Endothelial cell of umbilical vein (primary cell): ENCODE measurements around the gene COL15A1. TPM values are rescaled to one million over a fixed set of nuclear protein-coding genes. Genes with fewer than 3 reads are reported as not detected.
A peak's percentile ranks its signal among the peaks of the same experiment; 100 is the strongest.

Experiments
- BruUV-seq: library from RNA; stranded (reverse); fragments of 400-500 nt; replicated peaks from 2 replicates; lab custom pipeline; 2021; lab: Mats Ljungman, UMichigan
- CTCF ChIA-PET: fragments of 300-600, 350-600 bp; sonication (Branson Sonifier 250); formaldehyde crosslinking; loops from one replicate; lab custom pipeline; 2021; ENCODE audit warnings: antibody characterized with exemption, inconsistent platforms; lab: Charles Lee
- POLR2A ChIA-PET: fragments of 300-600, 350-600 bp; sonication (Branson Sonifier 250); formaldehyde crosslinking; loops from one replicate; lab custom pipeline; 2021; ENCODE audit warnings: antibody characterized with exemption, inconsistent platforms; lab: Charles Lee
- DNase-seq: peaks from one replicate; pipeline ENCODE4 v3.0.0-alpha.2; 2011; ENCODE audit warnings: low read depth, low spot score
- FAIRE-seq: peaks from 2 replicates; lab custom pipeline; 2011; peaks lifted over from hg19 to GRCh38; lab: Jason Lieb, UNC
- H2AFZ ChIP-seq: 2 replicates; pipeline ENCODE4 v1.6.0; 2012; ENCODE audit warnings: low read depth, low read length, control low read depth, inconsistent platforms
- H3K27ac ChIP-seq: 2 replicates; pipeline ENCODE4 v1.5.1; 2011; ENCODE audit warnings: low read depth, mild to moderate bottlenecking, control low read depth, low read length, moderate library complexity; ENCODE audit not compliant: insufficient read depth
- H3K27me3 ChIP-seq, 2 experiments: 2 replicates each; pipeline versions ENCODE4 v1.6.0 to v1.6.1; 2011; ENCODE audit warnings: low read length in 2 of 2, mixed read lengths in 1 of 2; ENCODE audit not compliant: control insufficient read depth in 2 of 2, insufficient read depth in 2 of 2
- H3K36me3 ChIP-seq, 2 experiments: 2 replicates in 1 of 2; 3 replicates in 1 of 2; pipeline ENCODE4 v1.5.1; 2011; ENCODE audit warnings: low read length in 2 of 2, mild to moderate bottlenecking in 1 of 2, moderate library complexity in 1 of 2; ENCODE audit not compliant: control insufficient read depth in 2 of 2, insufficient read depth in 2 of 2; ENCODE audit errors: extremely low read depth in 1 of 2
- H3K4me1 ChIP-seq: 3 replicates; pipeline ENCODE4 v1.5.1; 2011; ENCODE audit warnings: mild to moderate bottlenecking, low read length; ENCODE audit not compliant: control insufficient read depth, insufficient read depth; ENCODE audit errors: extremely low read depth
- H3K4me2 ChIP-seq: 2 replicates; pipeline ENCODE4 v1.6.1; 2011; ENCODE audit warnings: low read length, control low read depth, mixed read lengths; ENCODE audit not compliant: insufficient read depth
- H3K4me3 ChIP-seq, 3 experiments: fragments of 200-600 bp in 1 of 3; sonication (generic), shearing (Covaris generic) in 1 of 3; replicated peaks in 1 of 3; 2 replicates each; pipeline ENCODE4 v1.5.1; 2011 to 2016; ENCODE audit warnings: control low read depth in 3 of 3, low read length in 3 of 3, mild to moderate bottlenecking in 2 of 3, inconsistent platforms in 1 of 3, low read depth in 1 of 3, moderate library complexity in 1 of 3; ENCODE audit not compliant: insufficient read depth in 1 of 3
- H3K79me2 ChIP-seq: 2 replicates; pipeline ENCODE4 v1.6.0; 2012; ENCODE audit warnings: low read length, inconsistent platforms; ENCODE audit not compliant: control insufficient read depth, insufficient read depth
- H3K9ac ChIP-seq: replicated peaks from 2 replicates; pipeline ENCODE3; 2011; ENCODE audit warnings: low read length, control low read depth; ENCODE audit not compliant: insufficient read depth; ENCODE audit errors: extremely low read depth
- H3K9me1 ChIP-seq: replicated peaks from 3 replicates; pipeline ENCODE4 v1.6.0; 2011; ENCODE audit warnings: mild to moderate bottlenecking, low read length; ENCODE audit not compliant: control insufficient read depth, insufficient read depth; ENCODE audit errors: extremely low read depth
- H3K9me3 ChIP-seq: replicated peaks from 2 replicates; pipeline ENCODE4 v1.5.1; 2012; ENCODE audit warnings: low read length, inconsistent platforms; ENCODE audit not compliant: control insufficient read depth, insufficient read depth
- H4K20me1 ChIP-seq: replicated peaks from 2 replicates; pipeline ENCODE3; 2011; ENCODE audit warnings: mild to moderate bottlenecking, low read length; ENCODE audit not compliant: control insufficient read depth, insufficient read depth; ENCODE audit errors: extremely low read depth
- EZH2 ChIP-seq: IDR thresholded peaks from 2 replicates; pipeline ENCODE4 v1.6.1; 2012; ENCODE audit warnings: borderline replicate concordance, low read depth, mild to moderate bottlenecking, moderate library complexity, low read length, inconsistent platforms; ENCODE audit not compliant: severe bottlenecking
- FOS ChIP-seq: IDR thresholded peaks from 2 replicates; pipeline ENCODE4 v1.6.1; 2011; ENCODE audit warnings: mild to moderate bottlenecking, low read length, moderate library complexity, borderline replicate concordance; ENCODE audit not compliant: insufficient read depth
- GATA2 ChIP-seq: IDR thresholded peaks from 2 replicates; pipeline ENCODE4 v1.7.0; 2011; ENCODE audit warnings: low read depth, mild to moderate bottlenecking, moderate library complexity, mixed read lengths, low read length; ENCODE audit not compliant: insufficient read length, insufficient read depth
- JUN ChIP-seq: IDR thresholded peaks from 2 replicates; pipeline ENCODE4 v1.6.1; 2011; ENCODE audit warnings: borderline replicate concordance, low read depth; ENCODE audit not compliant: insufficient read length, insufficient read depth
- MYC ChIP-seq: IDR thresholded peaks from one replicate; pipeline ENCODE4 v1.6.1; 2011; ENCODE audit warnings: mild to moderate bottlenecking, low read depth, low read length
- POLR2A ChIP-seq: IDR thresholded peaks from 2 replicates; pipeline ENCODE4 v1.6.1; 2012; ENCODE audit warnings: low read depth, mild to moderate bottlenecking, control low read depth, low read length
- POLR2AphosphoS5 ChIP-seq: IDR thresholded peaks from 2 replicates; pipeline ENCODE4 v1.6.1; 2012; ENCODE audit warnings: low read depth, mild to moderate bottlenecking, control low read depth, low read length, moderate library complexity; ENCODE audit not compliant: insufficient read depth
- dilution Hi-C: fragments of 300-500 bp; cut with MboI; formaldehyde crosslinking; loops from one replicate; pipeline ENCODE4 v1.15.0; 2019; ENCODE audit warnings: low sequenced_read_pairs; ENCODE audit not compliant: extremely low pct_ligation_motif_present
- intact Hi-C: fragments of 100-400 bp; cut with micrococcal nuclease; formaldehyde crosslinking; loops from one replicate; pipeline ENCODE4 v1.10.0; 2022
- polyA plus RNA-seq, 4 experiments: library from polyadenylated mRNA; depleted of rRNA in 3 of 4; stranded (reverse) in 3 of 4; unstranded in 1 of 4; fragments of >200 nt; gene quantifications; 2 replicates each; pipeline versions ENCODE4 v1.2.1 to v1.2.3, GENCODE V29; 2011 to 2012; ENCODE audit warnings: missing spikeins in 1 of 4
- total RNA-seq: library from RNA; stranded (reverse); gene quantifications from 2 replicates; pipeline ENCODE4 v1.2.3, GENCODE V29; 2021
- TF ChIP-seq, protein P1 (sequence below), 2 donors: IDR thresholded peaks; 1 replicate in 1 of 2; 2 replicates in 1 of 2; pipeline ENCODE4 v1.5.1; 2011; ENCODE audit warnings: low read length in 2 of 2, mild to moderate bottlenecking in 2 of 2, moderate library complexity in 2 of 2, control low read depth in 1 of 2, inconsistent platforms in 1 of 2, low read depth in 1 of 2; ENCODE audit not compliant: insufficient read depth in 1 of 2; ENCODE audit errors: extremely low read depth in 1 of 2
- TF ChIP-seq, protein P2 (sequence below): IDR thresholded peaks from 2 replicates; pipeline ENCODE4 v1.6.1; 2011; ENCODE audit not compliant: insufficient read depth, insufficient read length

Gene COL15A1
- total and polyA plus RNA-seq, 2 donors (not counting 3 experiments of a cell fraction or from before 2014, with no cell fraction given) = not detected

DNA sequence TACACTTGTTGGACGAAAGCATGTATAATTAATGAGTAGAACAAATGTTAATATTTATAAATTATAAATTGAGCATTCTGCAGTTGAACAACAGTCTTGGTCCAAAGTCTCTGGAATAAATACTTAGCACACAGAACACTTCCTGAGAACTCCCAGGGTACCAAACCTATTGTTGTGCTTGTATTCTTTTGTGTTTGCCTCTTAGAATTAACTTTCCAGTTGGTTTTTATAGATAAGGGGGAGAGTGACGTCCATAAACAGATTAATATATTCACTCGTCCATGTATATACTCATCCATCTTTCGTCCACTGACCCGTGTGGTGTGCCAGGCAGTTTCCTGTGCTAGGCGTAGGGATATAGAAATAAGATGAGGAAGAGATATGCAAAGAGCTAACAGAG lies 98.9 kb downstream of the COL15A1 start:
- Histone ChIP-seq H3K27ac (no peak overlapping the region), H3K27me3 (no peaks in the 10 kb centered on the region), H3K79me2 (no peaks in the 10 kb centered on the region), H3K4me2 (no peak overlapping the region), H3K9ac (no peak overlapping the region), H4K20me1 (no peaks in the 10 kb centered on the region), H3K9me3 (no peaks in the 10 kb centered on the region), H3K9me1 (no peaks in the 10 kb centered on the region), H2AFZ (no peak overlapping the region), H3K4me3 (no peak overlapping the region), H3K4me1 (peaks cover 6% of the 10 kb centered on the region), H3K36me3 (no peaks in the 10 kb centered on the region)
- ChIA-PET POLR2A (no interaction called here), CTCF (no interaction called here)
- dilution Hi-C loops = no loop called here
- BruUV-seq = no TSS peak
- DNase-seq (peak; percentile 11), FAIRE-seq (no peak)
- TF ChIP-seq GATA2 = no peak
- TF ChIP-seq, protein P1, sequence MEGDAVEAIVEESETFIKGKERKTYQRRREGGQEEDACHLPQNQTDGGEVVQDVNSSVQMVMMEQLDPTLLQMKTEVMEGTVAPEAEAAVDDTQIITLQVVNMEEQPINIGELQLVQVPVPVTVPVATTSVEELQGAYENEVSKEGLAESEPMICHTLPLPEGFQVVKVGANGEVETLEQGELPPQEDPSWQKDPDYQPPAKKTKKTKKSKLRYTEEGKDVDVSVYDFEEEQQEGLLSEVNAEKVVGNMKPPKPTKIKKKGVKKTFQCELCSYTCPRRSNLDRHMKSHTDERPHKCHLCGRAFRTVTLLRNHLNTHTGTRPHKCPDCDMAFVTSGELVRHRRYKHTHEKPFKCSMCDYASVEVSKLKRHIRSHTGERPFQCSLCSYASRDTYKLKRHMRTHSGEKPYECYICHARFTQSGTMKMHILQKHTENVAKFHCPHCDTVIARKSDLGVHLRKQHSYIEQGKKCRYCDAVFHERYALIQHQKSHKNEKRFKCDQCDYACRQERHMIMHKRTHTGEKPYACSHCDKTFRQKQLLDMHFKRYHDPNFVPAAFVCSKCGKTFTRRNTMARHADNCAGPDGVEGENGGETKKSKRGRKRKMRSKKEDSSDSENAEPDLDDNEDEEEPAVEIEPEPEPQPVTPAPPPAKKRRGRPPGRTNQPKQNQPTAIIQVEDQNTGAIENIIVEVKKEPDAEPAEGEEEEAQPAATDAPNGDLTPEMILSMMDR (IDR thresholded peaks at IDR 0.05; ENCODE audit: extremely low read depth in 1 of 2, insufficient read depth in 1 of 2, low read depth in 1 of 2, low read length in 2 of 2) = no peak
- TF ChIP-seq, protein P2, sequence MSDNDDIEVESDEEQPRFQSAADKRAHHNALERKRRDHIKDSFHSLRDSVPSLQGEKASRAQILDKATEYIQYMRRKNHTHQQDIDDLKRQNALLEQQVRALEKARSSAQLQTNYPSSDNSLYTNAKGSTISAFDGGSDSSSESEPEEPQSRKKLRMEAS = no peak
- TF ChIP-seq JUN = no peak
- no peak for TF ChIP-seq EZH2
- TF ChIP-seq POLR2A = no peak
- TF ChIP-seq POLR2AphosphoS5 = no peak
- TF ChIP-seq MYC = no peak
- no peak for TF ChIP-seq FOS
- intact Hi-C loops = no loop called here
